ENCODE data around the gene AGTRAP. TPM values are rescaled to one million over a fixed set of nuclear protein-coding genes. Genes with fewer than 3 reads are reported as not detected.

The AGTRAP gene
- total and polyA plus RNA-seq, 2 of the 8 experiments (the other 6 are each of a cell fraction or from before 2014, with no cell fraction given) = 69.7 to 192 TPM

GRCh38 chr1:11706292-11706691, 29.6 kb upstream of the AGTRAP start (continued):
- TF ChIP-seq CHD7 (IDR thresholded peaks at IDR 0.05; ENCODE audit: insufficient replicate concordance, low read length) = no peak
- TF ChIP-seq BCL11A (IDR thresholded peaks at IDR 0.05; ENCODE audit: low read depth in 2 of 2, low read length in 2 of 2) = no peak
- TF ChIP-seq CHD2 (IDR thresholded peaks at IDR 0.05; ENCODE audit: low read length) = no peak
- no peak for TF ChIP-seq USF2 (IDR thresholded peaks at IDR 0.05; ENCODE audit: low read length)
- no peak for TF ChIP-seq GTF2F1 (IDR thresholded peaks at IDR 0.05; ENCODE audit: borderline replicate concordance, low read depth, low read length)
- TF ChIP-seq RBBP5 (IDR thresholded peaks at IDR 0.05; ENCODE audit: borderline replicate concordance, low read depth, low read length) = no peak
- no peak for TF ChIP-seq POLR2A (IDR thresholded peaks at IDR 0.05; ENCODE audit: control extremely low read depth in 1 of 2, low read depth in 2 of 2, low read length in 2 of 2)

Measured in H1 (cell line).